ENCODE data around the gene NDUFS2.
A peak's percentile ranks its signal among the peaks of the same experiment; 100 is the strongest.

NDUFS2 gene

GRCh38 chr1:161176468-161177111, 25.6 kb upstream of the NDUFS2 start:
- DNase-seq (ENCODE audit: low read depth): no peak
- H3K4me3 ChIP-seq (ENCODE audit: low read depth, low read length): peak overlapping the region; percentile 96
- TF ChIP-seq CTCF (IDR thresholded peaks at IDR 0.05; ENCODE audit: low read depth, low read length, missing control alignments): no peak
- in situ Hi-C loops (cut with HindIII; ENCODE audit: low sequenced_read_pairs): no loop called here

DNA sequence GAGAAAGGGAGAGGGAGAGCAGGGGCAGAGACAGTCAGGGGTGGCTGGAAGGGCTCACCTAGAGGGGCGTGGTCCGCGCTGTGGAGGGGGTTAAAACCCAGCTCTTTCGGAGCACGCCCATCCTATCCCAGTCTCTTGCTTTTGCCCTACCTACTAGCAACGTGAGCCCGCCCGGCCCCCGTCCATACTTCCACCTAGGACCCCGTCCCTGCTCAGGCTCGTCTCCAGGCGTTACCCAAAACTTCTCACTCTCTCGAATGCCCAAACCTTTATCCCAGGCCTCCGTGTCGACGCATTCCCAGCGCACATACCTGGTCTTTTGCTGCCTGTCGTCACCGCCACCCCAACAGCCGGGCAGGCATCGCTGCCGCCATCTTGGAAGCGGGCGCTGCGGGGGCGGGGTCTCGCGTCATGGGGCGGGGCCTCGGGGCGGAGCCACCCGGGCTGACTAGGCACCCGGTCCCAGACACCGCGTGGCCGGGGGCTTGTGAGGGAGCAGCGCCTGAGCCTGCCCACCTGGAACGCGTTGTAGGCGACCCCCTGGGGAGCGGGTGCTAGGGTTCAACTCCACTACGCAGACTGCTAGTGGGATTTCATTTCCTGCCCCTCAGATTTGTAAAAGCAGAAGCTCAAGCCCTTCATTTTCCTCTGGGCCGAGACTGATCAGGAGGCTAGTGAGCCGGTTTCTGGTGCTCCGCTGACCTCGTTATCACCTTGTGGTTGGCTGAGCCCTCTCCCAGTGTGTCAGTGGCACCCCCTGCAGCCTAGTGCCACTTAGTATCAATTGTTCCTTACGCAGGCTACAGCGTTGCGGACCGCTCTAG, 24.8 kb upstream of the NDUFS2 start, which contains the start of gene B4GALT3:
B4GALT3 (minus strand) TSS at position 396 of the 824 bp plus-strand sequence. CDS start 1,447 bp downstream, outside the sequence.
- in situ Hi-C loops (cut with HindIII; ENCODE audit: low sequenced_read_pairs): no loop called here
- no peak for DNase-seq (ENCODE audit: low read depth)
- TF ChIP-seq CTCF (IDR thresholded peaks at IDR 0.05; ENCODE audit: low read depth, low read length, missing control alignments): no peak
- H3K4me3 ChIP-seq (ENCODE audit: low read depth, low read length): peak within 1 kb of the TSS; percentile 96

GRCh38 chr1:161177936-161178244, 24.3 kb upstream of the NDUFS2 start:
- H3K4me3 ChIP-seq (ENCODE audit: low read depth, low read length): peak overlapping the region; percentile 96
- TF ChIP-seq CTCF (IDR thresholded peaks at IDR 0.05; ENCODE audit: low read depth, low read length, missing control alignments): no peak
- in situ Hi-C loops (cut with HindIII; ENCODE audit: low sequenced_read_pairs): no loop called here
- no peak for DNase-seq (ENCODE audit: low read depth)

- TF ChIP-seq CTCF (IDR thresholded peaks at IDR 0.05; ENCODE audit: low read depth, low read length, missing control alignments): no peak
- no peak for DNase-seq (ENCODE audit: low read depth)
- in situ Hi-C loops (cut with HindIII; ENCODE audit: low sequenced_read_pairs): no loop called here
- H3K4me3 ChIP-seq (ENCODE audit: low read depth, low read length): no peak overlapping the region
These were observed 22.5 kb upstream of the NDUFS2 start for GRCh38 chr1:161179698-161180097.

GRCh38 chr1:161180639-161181038, 21.5 kb upstream of the NDUFS2 start:
- in situ Hi-C loops (cut with HindIII; ENCODE audit: low sequenced_read_pairs): no loop called here
- DNase-seq (ENCODE audit: low read depth): no peak
- peak; percentile 28 for TF ChIP-seq CTCF (IDR thresholded peaks at IDR 0.05; ENCODE audit: low read depth, low read length, missing control alignments)
- H3K4me3 ChIP-seq (ENCODE audit: low read depth, low read length): no peak overlapping the region

- no peak for DNase-seq (ENCODE audit: low read depth)
- no peak for TF ChIP-seq CTCF (IDR thresholded peaks at IDR 0.05; ENCODE audit: low read depth, low read length, missing control alignments)
- in situ Hi-C loops (cut with HindIII; ENCODE audit: low sequenced_read_pairs): no loop called here
- H3K4me3 ChIP-seq (ENCODE audit: low read depth, low read length): no peak overlapping the region
These were observed 20.0 kb upstream of the NDUFS2 start for GRCh38 chr1:161182214-161182613.

Data from astrocyte of the cerebellum (primary cell).